Endothelial cell of umbilical vein (primary cell): ENCODE measurements around the gene STIM1.

ENCODE experiments used
- CTCF ChIP-seq, 2 donors: IDR thresholded peaks; 1 replicate in 1 of 2; 2 replicates in 1 of 2; pipeline ENCODE4 v1.5.1; 2011; ENCODE audit warnings: low read length in 2 of 2, mild to moderate bottlenecking in 2 of 2, moderate library complexity in 2 of 2, control low read depth in 1 of 2, inconsistent platforms in 1 of 2, low read depth in 1 of 2; ENCODE audit not compliant: insufficient read depth in 1 of 2; ENCODE audit errors: extremely low read depth in 1 of 2
- EZH2 ChIP-seq: IDR thresholded peaks from 2 replicates; pipeline ENCODE4 v1.6.1; 2012; ENCODE audit warnings: borderline replicate concordance, low read depth, mild to moderate bottlenecking, moderate library complexity, low read length, inconsistent platforms; ENCODE audit not compliant: severe bottlenecking
- FOS ChIP-seq: IDR thresholded peaks from 2 replicates; pipeline ENCODE4 v1.6.1; 2011; ENCODE audit warnings: mild to moderate bottlenecking, low read length, moderate library complexity, borderline replicate concordance; ENCODE audit not compliant: insufficient read depth
- GATA2 ChIP-seq: IDR thresholded peaks from 2 replicates; pipeline ENCODE4 v1.7.0; 2011; ENCODE audit warnings: low read depth, mild to moderate bottlenecking, moderate library complexity, mixed read lengths, low read length; ENCODE audit not compliant: insufficient read length, insufficient read depth
- MAX ChIP-seq: IDR thresholded peaks from 2 replicates; pipeline ENCODE4 v1.6.1; 2011; ENCODE audit not compliant: insufficient read depth, insufficient read length
- MYC ChIP-seq: IDR thresholded peaks from one replicate; pipeline ENCODE4 v1.6.1; 2011; ENCODE audit warnings: mild to moderate bottlenecking, low read depth, low read length
- POLR2A ChIP-seq: IDR thresholded peaks from 2 replicates; pipeline ENCODE4 v1.6.1; 2012; ENCODE audit warnings: low read depth, mild to moderate bottlenecking, control low read depth, low read length
- POLR2AphosphoS5 ChIP-seq: IDR thresholded peaks from 2 replicates; pipeline ENCODE4 v1.6.1; 2012; ENCODE audit warnings: low read depth, mild to moderate bottlenecking, control low read depth, low read length, moderate library complexity; ENCODE audit not compliant: insufficient read depth

GRCh38 chr11:3925513-3925912, 70.0 kb downstream of the STIM1 start:
- no peak for TF ChIP-seq CTCF (IDR thresholded peaks at IDR 0.05; ENCODE audit: extremely low read depth in 1 of 2, insufficient read depth in 1 of 2, low read depth in 1 of 2, low read length in 2 of 2)
- TF ChIP-seq EZH2 = no peak
- no peak for TF ChIP-seq POLR2A
- no peak for TF ChIP-seq MAX
- no peak for TF ChIP-seq POLR2AphosphoS5
- TF ChIP-seq MYC = no peak
- no peak for TF ChIP-seq FOS
- TF ChIP-seq GATA2 = no peak
